ENCODE measurements around the gene IRAK4.

The IRAK4 gene

GRCh38 chr12:43776498-43776897 lies 17.7 kb downstream of the IRAK4 start:
- peak; percentile 7 to 69 (median 20) for DNase-seq

GRCh38 chr12:43786899-43787693 lies 28.3 kb downstream of the IRAK4 start:
- DNase-seq, result no peak

GRCh38 chr12:43789941-43790340 lies 31.2 kb downstream of the IRAK4 start:
- peak in 1 of 3 experiments; percentile 33 for DNase-seq

- peak in 2 of 3 experiments; percentile 24 to 31 for DNase-seq
Measured at GRCh38 chr12:43795716-43796280, 37.0 kb downstream of the IRAK4 start.

DNA sequence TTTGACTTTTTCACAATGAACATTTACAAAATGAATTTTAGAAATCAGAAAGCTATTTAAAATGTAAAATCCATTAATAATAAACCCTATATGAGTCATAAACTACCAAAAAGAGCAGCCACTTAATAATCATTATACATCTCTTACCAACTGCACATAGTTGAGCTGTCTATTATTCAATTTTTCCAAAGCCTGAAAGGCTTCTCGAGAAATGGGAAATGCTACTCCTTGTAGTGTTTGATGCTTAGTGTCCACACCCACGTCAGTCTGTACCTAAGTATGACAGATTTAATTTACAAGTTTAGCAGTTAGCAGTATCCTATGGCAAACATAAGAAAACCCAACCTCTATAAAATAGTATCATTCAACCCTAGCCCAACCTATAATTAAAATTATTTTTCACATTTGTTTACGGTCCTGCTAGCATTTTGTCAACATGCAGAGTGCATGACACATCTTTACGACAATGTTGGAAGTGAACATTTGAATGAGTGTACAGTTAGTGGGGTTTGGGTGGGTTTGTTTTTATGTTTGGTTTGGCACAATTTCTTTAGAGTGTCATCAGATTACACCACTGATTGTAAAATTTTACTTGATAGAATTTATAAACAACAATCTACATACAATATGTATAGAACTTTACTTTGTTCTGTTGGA lies 38.9 kb downstream of the IRAK4 start:
- DNase-seq, result peak in 1 of 3 experiments; percentile 28

- peak; percentile 56 to 86 (median 77) for DNase-seq
Measured at GRCh38 chr12:43805149-43805859, 46.6 kb downstream of the IRAK4 start.

DNA sequence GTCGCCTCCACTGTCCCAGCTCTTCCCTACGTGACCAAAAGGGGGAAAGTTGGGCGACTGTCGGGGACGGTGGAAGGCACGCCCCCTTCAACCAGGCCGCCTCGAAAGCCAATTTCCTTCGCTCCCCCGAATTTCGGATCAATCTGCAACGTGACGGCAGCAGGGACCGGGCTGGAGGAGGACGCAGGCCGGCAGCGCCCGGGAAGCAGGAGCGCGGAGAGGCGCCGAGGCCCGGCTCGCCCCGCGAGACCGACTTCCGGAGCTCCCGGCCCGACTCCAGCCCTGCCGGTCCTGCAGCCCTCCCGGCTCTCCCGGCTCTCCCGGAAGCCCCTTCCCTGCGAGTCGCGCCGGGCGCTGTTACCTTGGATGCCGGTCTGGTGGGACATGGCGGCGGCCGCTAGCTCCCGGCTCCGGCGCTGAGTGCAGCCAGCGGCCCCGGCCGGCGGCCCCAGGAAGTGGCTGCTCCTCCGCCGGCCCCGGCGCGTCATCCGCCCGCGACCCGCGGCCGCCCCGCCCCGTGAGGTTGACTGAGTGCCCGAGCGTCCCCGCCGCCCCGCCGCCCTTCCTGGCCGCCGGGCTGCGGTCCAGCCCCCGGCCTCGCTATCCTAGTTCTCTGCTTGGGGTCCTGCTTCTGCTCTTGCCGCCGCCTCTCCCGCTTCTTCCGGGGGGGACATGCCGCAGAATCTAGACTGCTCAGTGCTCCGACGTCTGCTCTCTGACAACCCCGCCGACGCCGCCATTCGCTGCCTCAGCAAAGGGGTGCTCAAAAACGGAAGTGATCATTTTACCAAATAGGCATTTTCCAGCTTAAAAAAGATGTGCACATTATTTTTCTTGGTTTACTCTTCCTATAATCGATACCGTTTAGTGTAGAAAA lies 47.3 kb downstream of the IRAK4 start, which contains the start of gene TWF1:
Gene TWF1 (minus strand): TSS at position 458 of the 877 bp plus-strand sequence. CDS start 72 bp downstream, at position 386.
- DNase-seq, result peak; percentile 83 to 92 (median 91)

DNA sequence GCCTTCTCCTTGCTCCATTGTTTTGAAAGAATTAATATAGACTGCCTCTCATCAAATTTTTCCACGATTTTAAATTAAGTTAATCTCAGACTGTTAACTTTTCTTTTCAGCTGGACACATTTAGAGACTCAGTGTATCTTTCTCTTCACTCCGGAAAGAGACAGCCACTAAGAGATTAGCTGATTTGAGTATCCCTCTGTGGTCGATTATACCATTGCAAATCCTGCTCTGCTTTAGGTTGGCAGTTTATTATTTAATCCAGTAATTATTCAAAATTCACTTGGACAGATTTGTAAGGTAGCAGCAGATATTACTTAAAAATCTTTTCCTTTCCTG lies 48.0 kb downstream of the IRAK4 start:
- peak in 1 of 3 experiments; percentile 76 for DNase-seq

DNA sequence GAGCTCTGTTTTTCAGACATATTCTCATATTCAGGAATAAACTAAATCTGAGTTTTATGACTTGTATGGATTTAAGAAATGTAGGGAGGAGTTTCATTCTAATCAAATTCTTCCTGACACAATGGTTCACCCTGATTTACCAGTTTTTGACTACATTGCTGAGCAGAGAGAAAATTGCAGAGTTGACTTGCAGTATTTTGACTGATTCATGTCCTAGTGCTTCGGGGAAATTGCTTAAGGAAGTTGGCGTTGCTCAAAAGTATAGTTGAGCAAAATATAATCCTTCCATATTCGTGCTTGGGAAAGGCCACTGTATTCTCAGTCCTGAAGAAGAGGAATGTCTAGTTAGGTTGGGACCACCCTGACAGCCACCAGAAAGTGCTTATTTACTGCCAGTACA lies 48.6 kb downstream of the IRAK4 start:
- DNase-seq, result no peak

DNA sequence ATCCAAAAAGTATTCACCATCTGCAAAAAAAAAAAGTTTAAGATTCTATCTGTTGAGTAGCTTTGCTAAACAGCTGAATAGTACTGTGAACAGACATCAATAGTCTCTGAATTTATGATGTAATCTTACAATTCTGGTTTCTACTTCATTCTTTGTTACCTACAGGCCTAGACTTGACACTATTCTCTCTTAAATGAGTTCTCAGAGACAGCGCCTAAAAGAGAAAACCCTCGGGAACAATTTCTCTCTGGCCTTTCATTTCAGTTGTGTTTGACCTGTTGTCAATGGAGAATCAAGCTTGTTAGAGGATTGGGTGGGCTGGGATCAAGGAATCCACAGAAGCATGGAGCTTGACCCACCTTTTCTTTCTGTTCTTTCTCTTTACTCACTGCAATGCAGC lies 53.3 kb downstream of the IRAK4 start:
- DNase-seq, result no peak

DNA sequence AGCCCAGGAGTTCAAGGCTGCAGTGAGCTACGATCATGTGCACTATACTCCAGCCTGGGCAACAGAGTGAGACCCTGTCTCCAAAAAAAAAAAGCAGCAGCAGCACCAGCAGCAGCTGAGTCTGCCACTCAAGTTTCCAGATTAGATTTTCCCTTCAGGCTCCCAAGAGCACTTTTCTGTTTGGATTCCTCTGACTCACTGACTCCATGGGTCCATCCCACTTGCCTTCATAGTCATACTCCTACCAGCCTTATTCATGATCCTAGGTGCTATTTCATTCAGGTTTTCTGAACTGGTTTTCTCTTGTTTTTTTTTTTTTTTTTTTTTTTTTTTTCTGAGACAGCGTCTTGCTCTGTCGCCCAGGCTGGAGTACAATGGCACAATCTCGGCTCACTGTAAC lies 54.2 kb downstream of the IRAK4 start:
- DNase-seq, result no peak

DNA sequence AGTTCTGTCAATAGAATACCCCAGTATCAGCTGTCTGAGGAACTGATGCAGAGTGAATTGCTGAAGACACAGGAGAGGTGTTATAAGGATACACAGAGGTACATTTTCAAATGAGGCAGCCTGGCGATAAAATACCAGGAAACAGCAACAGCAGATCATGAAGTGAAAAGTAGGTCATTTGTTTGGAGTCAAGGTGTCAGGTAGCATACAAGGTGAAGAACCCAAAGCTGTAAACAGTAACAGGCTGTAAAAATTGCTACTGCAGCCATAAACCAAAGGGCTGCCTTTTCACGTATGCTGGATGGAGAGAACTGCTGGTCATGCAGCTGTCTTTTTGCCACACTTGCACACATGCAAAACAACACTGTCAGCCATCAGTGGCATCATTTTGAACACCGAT lies 56.7 kb downstream of the IRAK4 start:
- DNase-seq, result no peak

- no peak for DNase-seq
Measured at GRCh38 chr12:43816168-43816567, 57.4 kb downstream of the IRAK4 start.

GRCh38 chr12:43824207-43824775 lies 65.5 kb downstream of the IRAK4 start:
- no peak for DNase-seq

- DNase-seq, result no peak
Measured at GRCh38 chr12:43826681-43827080, 67.9 kb downstream of the IRAK4 start.

DNA sequence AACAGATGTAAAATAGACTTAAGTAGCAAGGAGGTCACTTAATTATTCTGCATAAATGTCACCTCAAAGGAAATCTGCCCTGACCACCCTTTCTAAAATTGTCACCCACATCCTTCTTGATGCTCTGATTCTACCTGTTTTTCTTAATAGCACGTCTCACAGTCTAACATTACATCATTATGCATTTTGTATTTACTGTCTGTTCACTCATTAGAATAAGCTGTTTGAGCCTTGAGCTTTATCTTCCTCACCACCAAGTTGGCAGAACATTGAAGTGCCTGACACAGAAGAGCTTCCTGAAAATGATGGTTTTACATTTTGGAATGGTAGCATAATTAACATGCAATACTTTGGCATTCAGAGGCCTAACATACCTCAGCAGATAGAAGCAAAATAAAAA lies 68.3 kb downstream of the IRAK4 start:
- DNase-seq, result no peak

GRCh38 chr12:43832463-43833168 lies 73.9 kb downstream of the IRAK4 start:
- no peak for DNase-seq

DNA sequence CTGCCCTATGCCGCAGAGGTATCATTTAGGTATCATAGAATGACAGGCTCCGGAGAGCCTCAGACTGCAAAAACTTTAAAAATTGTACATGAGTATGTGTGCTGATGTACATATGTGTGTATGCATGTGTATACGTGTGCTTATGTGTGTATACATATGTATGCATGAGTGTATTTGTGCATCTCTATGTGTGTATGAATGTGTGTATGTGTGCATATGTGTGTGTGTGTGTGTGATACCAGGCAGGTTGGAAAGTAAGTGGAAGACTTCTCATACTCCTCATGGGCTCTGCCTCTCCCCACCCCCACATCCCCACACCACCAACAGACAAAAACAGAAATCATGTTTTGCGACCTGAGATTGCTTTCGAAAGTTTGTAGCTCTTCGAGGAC lies 76.5 kb downstream of the IRAK4 start:
- no peak for DNase-seq

- DNase-seq, result peak; percentile 63 to 92 (median 88)
Measured at GRCh38 chr12:43835656-43836474, 77.1 kb downstream of the IRAK4 start, which contains the start of gene TMEM117. TMEM117 (plus strand) TSS chr12:43836081.

DNA sequence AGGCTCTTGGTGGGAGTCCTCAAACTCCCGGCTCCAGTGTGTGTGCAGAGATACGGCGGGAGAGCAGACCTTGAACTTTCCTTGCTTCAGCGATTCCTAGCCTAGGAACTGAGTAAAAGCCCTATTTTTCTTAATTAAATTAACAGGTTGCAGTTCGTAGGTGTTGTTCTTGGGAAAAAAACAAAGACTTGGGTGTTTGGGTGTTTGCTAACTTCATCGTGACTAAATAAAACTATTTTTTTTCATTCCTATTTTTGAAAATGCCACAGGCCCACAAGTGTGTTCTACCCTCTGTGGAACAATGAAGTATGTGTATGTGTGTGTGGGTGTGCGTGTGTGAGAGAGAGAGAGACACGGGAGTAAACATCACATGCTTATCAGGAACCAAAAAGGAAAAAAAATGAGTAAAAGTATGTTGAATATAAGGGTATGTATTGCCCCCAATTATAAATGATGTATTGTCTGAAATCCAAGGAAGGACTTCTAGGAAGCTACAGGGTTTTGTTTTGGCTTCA lies 77.8 kb downstream of the IRAK4 start:
- DNase-seq, result peak in 2 of 3 experiments; percentile 40 to 70

Data from NCI-H1417 (cell line).